ENCODE measurements around the gene PIP5K1B. TPM values are rescaled to one million over a fixed set of nuclear protein-coding genes. Genes with fewer than 3 reads are reported as not detected.

The PIP5K1B gene
- total and polyA plus RNA-seq, 2 experiments from 2014 or later, result 1.3 to 2.8 TPM

GRCh38 chr9:68981789-68982188 lies 276.7 kb downstream of the PIP5K1B start:
- Mint-ChIP-seq H3K4me1 (peaks cover 34% of the 10 kb centered on the region), H3K9me3 (peaks cover 2% of the 10 kb centered on the region), H3K27ac (peak overlapping the region; percentile 91), H3K4me3 (no peak overlapping the region), H3K27me3 (ENCODE audit: insufficient read depth, low read depth, poor library complexity) (peaks cover 2% of the 10 kb centered on the region), H3K36me3 (ENCODE audit: low read depth) (peaks cover 6% of the 10 kb centered on the region; the same call in 2 of the 3 replicates)
- H3K9me2 ChIP-seq (ENCODE audit: insufficient read depth), result 0 out of 2 replicates have a peak, but pooled peaks cover 3% of the 10 kb centered on the region
- peak overlapping the region; percentile 81 for H3K27ac ChIP-seq (ENCODE audit: low read depth)
- H3K36me3 ChIP-seq (ENCODE audit: insufficient read depth), result no peaks in the 10 kb centered on the region
- ATAC-seq, result peak; percentile 58
- H3K4me2 ChIP-seq, result peak overlapping the region; percentile 63
- H4K20me1 ChIP-seq (replicated peaks; ENCODE audit: insufficient read depth), result no peaks in the 10 kb centered on the region
- H3K79me2 ChIP-seq (replicated peaks; ENCODE audit: insufficient read depth), result no peaks in the 10 kb centered on the region
- H3K4me1 ChIP-seq (ENCODE audit: insufficient read depth), result peaks cover 21% of the 10 kb centered on the region
- DNase-seq (ENCODE audit: low spot score), result peak; percentile 33
- peak overlapping the region; percentile 45 for H2AFZ ChIP-seq
- H3F3A ChIP-seq (replicated peaks; ENCODE audit: low read depth), result no peaks in the 10 kb centered on the region; the same call in 1 of the 2 replicates
- H3K27me3 ChIP-seq (ENCODE audit: insufficient read depth), result no peaks in the 10 kb centered on the region
- H3K4me3 ChIP-seq, result no peak overlapping the region; the same call in 1 of the 2 replicates
- TF ChIP-seq STAT1 (IDR thresholded peaks at IDR 0.05; ENCODE audit: unreplicated experiment), result no peak
- no peak for TF ChIP-seq POLR2AphosphoS5 (IDR thresholded peaks at IDR 0.05; ENCODE audit: low read depth)
- no peak for TF ChIP-seq NANOG (IDR thresholded peaks at IDR 0.05; ENCODE audit: borderline replicate concordance)
- TF ChIP-seq ZNF114 (CRISPR knock-in tag; IDR thresholded peaks at IDR 0.05), result no peak
- TF ChIP-seq REST (IDR thresholded peaks at IDR 0.05; ENCODE audit: unreplicated experiment), result no peak
- TF ChIP-seq JUNB (IDR thresholded peaks at IDR 0.05; ENCODE audit: unreplicated experiment), result no peak
- no peak for TF ChIP-seq EZH2phosphoT487 (IDR thresholded peaks at IDR 0.05; ENCODE audit: unreplicated experiment)

GRCh38 chr9:68983008-68983411 lies 278.0 kb downstream of the PIP5K1B start:
- H3K27ac Mint-ChIP-seq, result 0 out of 2 replicates have a peak overlapping the region, but pooled peaks have one; percentile 15
- TF ChIP-seq NANOG (IDR thresholded peaks at IDR 0.05; ENCODE audit: borderline replicate concordance) (no peak), ZNF331 (CRISPR knock-in tag; IDR thresholded peaks at IDR 0.05; ENCODE audit: low read depth) (no peak), EZH2phosphoT487 (IDR thresholded peaks at IDR 0.05; ENCODE audit: unreplicated experiment) (no peak), JUNB (IDR thresholded peaks at IDR 0.05; ENCODE audit: unreplicated experiment) (no peak), ZNF114 (CRISPR knock-in tag; IDR thresholded peaks at IDR 0.05) (no peak), REST (IDR thresholded peaks at IDR 0.05; ENCODE audit: unreplicated experiment) (no peak), POLR2AphosphoS5 (IDR thresholded peaks at IDR 0.05; ENCODE audit: low read depth) (no peak), CTCF (conservative IDR thresholded peaks at IDR 0.05; ENCODE audit: low read depth in 2 of 2) (no peak), STAT1 (IDR thresholded peaks at IDR 0.05; ENCODE audit: unreplicated experiment) (no peak), EZH2 (IDR thresholded peaks at IDR 0.05; ENCODE audit: low read depth, unreplicated experiment) (no peak)
- TF ChIP-seq, protein P1, sequence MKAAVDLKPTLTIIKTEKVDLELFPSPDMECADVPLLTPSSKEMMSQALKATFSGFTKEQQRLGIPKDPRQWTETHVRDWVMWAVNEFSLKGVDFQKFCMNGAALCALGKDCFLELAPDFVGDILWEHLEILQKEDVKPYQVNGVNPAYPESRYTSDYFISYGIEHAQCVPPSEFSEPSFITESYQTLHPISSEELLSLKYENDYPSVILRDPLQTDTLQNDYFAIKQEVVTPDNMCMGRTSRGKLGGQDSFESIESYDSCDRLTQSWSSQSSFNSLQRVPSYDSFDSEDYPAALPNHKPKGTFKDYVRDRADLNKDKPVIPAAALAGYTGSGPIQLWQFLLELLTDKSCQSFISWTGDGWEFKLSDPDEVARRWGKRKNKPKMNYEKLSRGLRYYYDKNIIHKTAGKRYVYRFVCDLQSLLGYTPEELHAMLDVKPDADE (IDR thresholded peaks at IDR 0.05), result no peak

More at GRCh38 chr9:68983008-68983411, 278.0 kb downstream of the PIP5K1B start:
- no peaks in the 10 kb centered on the region for H3K36me3 ChIP-seq (ENCODE audit: insufficient read depth)
- no peaks in the 10 kb centered on the region for H3K27me3 ChIP-seq (ENCODE audit: insufficient read depth)
- peaks cover 34% of the 10 kb centered on the region for H3K4me1 Mint-ChIP-seq
- H3K36me3 Mint-ChIP-seq (ENCODE audit: low read depth), result peaks cover 3% of the 10 kb centered on the region; the same call in 2 of the 3 replicates
- ATAC-seq, result no peak
- no peaks in the 10 kb centered on the region for H3K9me3 Mint-ChIP-seq
- no peak overlapping the region for H2AFZ ChIP-seq
- H3K4me3 Mint-ChIP-seq, result no peak overlapping the region
- no peaks in the 10 kb centered on the region for H3K9me2 ChIP-seq (ENCODE audit: insufficient read depth)
- no peak overlapping the region for H3K4me3 ChIP-seq
- H3K79me2 ChIP-seq (replicated peaks; ENCODE audit: insufficient read depth), result no peaks in the 10 kb centered on the region
- no peak for DNase-seq (ENCODE audit: low spot score)
- H3K4me1 ChIP-seq (ENCODE audit: insufficient read depth), result peaks cover 21% of the 10 kb centered on the region
- no peaks in the 10 kb centered on the region for H4K20me1 ChIP-seq (replicated peaks; ENCODE audit: insufficient read depth)
- H3K27ac ChIP-seq (ENCODE audit: low read depth), result no peak overlapping the region
- no peaks in the 10 kb centered on the region; the same call in 1 of the 2 replicates for H3F3A ChIP-seq (replicated peaks; ENCODE audit: low read depth)
- H3K27me3 Mint-ChIP-seq (ENCODE audit: insufficient read depth, low read depth, poor library complexity), result peaks cover 2% of the 10 kb centered on the region
- no peak overlapping the region for H3K4me2 ChIP-seq

Measured in GM23338 (cell line).